Fibroblast of skin of right biceps (primary cell): ENCODE measurements around the gene TRMT10C.
"Not testable (repeated sequence)": the region's sequence is repeated elsewhere in the genome, so short reads cannot be mapped to it uniquely, and the experiment has no call there.

Source experiments
- DNase-seq: peaks from one replicate; pipeline ENCODE4 v3.0.0-alpha.2; 2013

Gene TRMT10C

DNA sequence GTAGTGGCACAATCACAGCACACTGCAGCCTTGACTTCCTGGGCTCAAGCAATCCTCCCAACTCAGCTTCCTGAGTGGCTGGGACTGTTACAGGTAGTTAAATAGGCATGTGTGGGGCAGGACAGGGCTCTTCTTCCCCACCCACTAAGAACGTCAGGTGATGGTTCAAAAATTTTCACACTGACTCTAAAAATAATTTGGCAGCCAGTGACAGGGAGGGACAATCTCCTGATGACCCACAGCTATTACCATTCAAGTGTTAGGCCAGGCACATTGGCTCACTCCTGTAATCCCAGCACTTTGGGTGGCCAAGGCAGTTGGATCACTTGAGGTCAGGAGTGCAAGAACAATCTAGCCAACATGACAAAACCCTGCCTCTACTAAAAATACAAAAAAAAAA is 12.2 kb upstream of the TRMT10C start:
- no peak for DNase-seq

DNA sequence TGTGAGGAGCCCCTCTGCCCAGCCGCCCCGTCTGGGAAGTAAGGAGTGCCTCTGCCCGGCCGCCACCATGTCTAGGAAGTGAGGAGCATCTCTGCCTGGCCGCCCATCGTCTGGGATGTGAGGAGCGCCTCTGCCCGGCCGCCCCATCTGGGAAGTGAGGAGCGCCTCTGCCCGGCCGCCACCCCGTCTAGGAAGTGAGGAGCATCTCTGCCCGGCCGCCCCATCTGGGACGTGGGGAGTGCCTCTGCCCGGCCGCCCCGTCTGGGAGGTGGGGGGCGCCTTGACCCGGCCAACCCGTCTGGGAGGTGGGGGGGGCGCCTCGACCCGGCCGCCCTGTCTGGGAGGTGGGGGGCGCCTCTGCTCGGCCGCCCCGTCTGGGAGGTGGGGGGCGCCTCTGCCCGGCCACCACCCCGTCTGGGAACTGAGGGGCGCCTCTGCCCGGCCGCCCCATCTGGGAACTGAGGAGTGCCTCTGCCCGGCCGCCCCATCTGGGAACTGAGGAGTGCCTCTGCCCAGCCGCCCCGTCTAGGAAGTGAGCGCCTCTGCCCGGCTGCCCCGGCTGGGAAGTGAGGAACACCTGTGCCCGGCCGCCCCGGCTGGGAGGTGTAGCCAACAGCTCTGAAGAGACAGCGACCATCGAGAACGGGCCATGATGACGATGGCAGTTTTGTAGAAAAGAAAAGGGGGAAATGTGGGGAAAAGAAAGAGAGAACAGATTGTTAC is 10.1 kb upstream of the TRMT10C start:
- DNase-seq, result not testable (repeated sequence)

DNA sequence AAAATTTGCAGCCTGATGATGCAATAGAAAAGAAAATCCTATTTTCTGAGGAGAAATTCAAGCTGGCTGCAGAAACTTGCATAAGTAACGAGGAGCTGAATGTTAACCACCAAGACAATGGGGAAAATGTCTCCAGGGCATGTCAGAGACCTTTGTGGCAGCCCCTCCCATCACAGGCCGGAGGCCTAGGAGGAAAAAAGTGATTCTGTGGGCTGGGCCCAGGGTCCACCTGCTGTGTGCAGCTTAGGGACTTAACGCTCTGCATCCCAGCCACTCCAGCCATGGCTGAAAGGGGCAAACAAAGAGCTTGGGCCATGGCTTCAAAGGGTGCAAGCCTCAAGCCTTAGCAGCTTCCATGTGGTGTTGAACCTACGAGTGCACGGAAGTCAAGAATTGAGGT is 8.3 kb upstream of the TRMT10C start:
- DNase-seq, result not testable (repeated sequence)

DNA sequence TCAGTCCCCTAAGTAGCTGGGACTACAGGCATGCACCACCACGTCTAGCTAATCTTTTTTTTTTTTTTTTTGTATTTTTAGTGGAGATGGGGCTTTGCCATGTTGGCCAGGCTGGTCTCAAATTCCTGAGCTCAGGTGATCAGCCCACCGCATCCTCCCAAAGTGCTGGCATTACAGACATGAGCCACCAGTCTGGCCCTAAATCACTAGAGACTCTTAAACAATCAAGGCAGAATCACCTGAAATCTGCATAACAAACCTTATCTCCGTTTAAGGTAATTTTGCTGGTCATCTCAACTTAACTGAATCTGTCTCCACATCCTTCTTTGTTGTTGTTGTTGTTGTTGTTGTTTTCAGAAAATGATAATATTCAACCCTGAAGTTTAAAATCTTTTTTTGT is 5.6 kb upstream of the TRMT10C start:
- DNase-seq, result no peak

DNA sequence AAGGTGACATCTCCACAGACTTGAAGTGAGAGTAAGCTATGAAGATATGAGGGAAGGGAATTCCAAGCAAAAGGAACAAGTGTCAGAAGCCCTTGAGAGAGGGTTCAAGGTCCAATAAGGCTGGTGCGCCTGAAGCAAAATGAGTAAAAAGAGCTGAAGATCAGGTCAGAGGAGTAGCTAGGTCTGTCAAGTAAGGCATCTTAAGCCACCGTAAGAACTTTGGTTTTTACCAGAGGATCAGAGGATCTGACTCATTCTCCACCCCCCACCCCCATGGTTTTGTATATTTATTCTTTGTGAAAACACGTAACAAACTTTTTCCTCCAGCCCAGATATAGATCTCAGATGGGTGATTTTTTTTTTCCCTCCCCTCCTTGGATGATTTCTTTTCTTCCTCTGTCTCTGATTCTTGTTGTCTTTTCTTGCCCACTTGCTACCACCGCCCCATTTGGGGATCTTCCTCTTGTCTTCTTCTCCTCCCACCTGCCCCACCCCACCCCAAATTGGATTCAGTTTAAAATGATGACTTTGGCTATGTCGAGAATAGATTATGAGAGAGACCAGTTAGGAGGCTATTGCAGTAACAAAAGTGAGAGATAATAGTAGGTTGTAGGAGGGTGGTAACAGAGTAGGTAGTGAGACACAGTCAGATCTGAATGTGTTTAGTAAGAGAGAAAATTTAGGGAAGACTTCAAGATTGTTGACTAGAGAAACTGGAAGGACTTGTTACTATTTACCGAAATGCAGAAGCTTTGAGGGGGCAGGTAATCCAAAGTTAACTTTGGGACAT is 6.1 kb downstream of the TRMT10C start:
- peak; percentile 22 for DNase-seq

DNA sequence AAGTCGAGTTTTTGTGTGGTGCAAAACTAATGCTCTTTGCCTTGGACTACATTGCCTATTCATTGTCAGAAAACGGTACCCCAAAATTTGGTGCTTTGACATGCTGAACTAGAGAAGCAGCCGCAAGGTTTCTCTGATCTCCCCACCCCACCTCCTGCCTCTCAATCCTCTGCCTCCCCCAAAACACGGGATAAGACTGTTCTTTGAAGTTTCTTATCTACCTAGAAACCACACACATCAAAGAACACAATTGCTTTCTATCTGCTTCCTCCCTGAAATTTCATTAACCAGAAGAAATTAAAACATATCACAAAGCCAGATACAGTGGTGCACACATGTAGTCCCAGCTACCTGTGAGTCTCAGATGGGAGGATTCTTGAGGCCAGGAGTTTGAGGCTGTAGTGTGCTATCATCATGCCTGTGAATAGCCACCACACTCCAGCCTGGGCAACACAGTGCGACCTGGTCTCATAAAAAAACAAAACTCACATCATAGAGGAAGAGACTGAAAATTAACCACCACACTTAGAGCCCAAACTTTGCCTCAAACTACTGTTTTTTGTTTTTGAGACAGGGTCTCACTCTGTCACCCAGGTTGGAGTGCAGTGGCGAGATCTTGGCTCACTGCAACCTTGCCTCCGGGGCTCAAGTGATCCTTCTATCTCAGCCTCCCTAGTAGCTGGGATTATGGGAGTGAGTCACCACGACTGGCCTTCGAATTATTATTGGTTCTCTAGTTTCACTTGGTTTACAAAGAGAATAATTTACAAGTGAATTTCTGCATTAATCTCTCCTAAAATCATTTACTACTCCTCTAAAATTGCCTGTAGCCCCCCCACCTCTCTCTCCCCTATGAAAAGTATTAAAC is 9.6 kb downstream of the TRMT10C start:
- DNase-seq, result no peak

DNA sequence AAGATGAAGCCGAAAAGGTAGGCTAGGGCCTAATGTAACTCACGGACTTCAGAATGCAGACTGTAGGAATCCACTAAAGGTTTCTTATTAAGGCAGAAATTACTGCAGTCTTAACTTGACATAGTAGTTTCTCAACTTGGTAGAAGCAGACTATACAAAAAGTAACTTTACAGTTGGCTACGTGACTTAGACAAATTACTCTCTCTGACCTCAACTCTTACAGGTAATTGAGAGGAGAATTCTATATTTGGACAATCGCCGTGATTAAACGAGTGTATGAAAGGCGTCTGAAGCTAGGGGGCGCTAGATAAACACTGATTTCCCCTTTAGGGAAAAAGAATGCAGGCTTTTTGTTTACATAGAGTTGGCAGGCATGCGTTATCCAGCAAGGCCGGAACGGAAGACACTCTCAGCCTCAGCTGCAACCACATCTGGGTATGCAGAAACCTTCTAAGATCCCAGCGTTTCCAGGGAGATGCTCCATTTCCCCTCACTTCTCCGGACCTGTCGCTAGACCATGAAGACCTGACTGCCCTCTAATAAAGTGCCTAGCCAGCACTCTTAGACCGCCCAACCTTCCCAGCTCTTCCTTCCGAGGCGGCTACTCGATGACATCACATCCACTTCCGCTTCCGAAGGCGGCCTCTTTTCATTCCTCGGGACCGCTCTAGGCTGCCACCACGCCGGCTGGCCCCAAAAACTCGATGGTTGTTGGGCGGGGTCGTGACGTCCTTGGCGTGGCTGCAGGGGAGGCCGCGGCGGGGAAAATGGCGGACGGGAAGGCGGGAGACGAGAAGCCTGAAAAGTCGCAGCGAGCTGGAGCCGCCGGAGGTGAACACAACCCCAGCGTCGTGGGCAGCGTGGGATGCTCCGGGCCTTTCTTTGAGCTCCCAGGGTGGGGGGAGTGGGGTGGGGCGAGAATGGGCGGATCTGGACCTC is 12.1 kb downstream of the TRMT10C start, which contains the start of gene PCNP:
Gene PCNP, plus strand, starts transcription at position 732 of the 939 bp plus-strand sequence. Its CDS starts 36 bp downstream, at position 768.
- peak; percentile 99 for DNase-seq

DNA sequence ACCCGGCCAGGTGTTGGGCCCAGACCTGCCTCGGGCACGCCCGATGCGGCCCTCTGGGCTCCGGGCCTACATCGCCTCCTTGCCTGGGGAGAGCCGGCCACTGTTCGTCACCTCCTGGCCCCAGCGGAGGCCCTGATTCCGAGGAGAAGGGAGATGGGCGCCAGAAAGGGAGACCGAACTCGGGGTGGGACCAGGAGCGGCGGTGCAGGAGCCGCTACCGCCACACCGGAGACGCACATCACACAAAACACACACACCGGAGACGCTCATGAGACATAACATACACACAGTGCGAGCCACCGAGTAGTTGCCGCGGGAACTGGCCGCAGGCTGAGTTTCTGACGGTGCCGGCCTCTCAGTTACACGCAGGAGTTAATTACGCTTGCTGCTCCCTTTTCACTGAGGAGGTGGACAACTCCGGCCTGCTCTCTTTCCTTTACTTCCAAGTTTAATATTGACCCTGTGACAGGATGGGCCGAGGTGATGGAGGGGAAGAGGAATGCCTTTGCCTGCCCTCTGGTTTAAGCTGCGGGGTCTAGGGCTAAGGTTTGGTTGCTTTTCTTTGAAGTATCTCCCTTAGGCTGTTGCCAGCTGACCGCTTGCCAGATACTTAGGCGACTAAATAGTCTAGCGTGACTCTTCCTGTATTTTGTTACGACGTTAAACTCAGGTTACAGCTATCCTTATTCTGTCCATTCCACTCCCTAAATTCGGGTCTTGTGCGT is 12.9 kb downstream of the TRMT10C start:
- DNase-seq, result peak; percentile 60

DNA sequence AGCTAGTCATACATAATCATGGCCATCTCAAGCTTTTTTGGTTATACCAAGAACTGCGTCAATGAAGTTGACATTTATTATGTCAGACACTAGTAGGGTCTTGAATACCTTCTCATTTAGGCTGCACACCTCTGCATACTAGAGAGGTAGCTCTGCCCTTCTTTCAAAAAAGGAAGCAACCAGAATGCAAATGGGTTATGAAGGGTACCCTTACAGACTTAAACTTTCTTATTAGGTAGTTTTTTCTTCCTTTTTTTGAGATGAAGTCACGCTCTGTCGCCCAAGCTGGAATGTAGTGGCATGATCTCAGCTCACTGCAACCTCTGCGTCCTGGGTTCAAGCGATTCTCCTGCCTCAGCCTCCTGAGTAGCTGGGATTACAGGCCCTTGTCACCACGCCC is 15.6 kb downstream of the TRMT10C start:
- no peak for DNase-seq

DNA sequence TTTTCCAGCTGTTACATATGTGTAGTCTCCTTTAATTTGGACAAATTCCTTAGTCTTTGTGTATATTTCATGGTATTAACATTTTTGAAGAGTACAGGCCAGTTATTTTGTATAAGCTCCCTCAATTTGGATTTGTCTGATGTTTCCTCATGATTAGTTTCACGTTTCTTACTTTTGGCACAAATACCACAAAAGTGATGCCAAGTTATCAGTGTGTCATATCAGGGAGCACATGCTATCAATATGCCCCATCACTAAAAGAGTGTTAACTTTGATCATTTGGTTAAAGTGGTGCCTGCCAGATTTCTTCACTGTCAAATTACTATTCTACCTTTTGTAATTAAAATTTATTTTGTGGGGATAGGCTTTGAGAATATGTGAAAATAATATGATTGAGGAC is 26.9 kb downstream of the TRMT10C start:
- DNase-seq, result no peak

DNA sequence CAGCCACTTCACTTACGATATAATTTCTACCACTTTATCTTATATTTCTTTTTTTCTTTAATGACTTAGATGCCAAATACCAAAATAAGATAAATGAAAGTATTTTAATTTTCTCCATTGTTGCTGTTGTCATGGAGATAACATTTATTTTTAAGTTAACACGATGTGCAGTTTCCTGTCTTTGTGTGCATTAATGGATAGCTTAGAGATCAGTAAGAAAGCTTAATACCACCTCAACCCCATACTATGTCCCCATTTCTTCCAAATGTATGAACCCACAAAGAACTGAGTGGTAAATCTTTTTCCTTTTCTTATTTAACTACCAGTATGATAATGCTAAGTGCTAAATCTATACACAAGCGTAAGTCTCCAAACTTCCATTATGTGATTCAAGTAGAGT is 29.4 kb downstream of the TRMT10C start:
- no peak for DNase-seq

DNA sequence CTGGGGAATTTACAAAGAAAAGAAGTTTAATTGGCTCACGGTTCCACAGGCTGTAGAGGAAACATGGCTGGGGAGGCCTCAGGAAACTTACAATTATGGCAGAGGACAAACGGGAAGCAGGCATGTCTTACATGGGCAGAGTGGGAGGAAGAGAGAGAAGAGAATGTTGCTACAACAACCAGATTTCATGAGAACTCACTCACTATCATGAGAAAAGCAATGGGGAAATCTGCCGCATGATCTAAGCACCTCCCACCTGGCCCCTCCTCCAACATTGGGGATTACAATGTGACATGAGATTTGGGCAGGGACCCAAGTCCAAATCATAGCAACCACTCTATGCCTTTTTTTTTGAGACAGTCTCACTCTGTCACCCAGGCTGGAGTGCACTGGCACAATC is 41.1 kb downstream of the TRMT10C start:
- no peak for DNase-seq

DNA sequence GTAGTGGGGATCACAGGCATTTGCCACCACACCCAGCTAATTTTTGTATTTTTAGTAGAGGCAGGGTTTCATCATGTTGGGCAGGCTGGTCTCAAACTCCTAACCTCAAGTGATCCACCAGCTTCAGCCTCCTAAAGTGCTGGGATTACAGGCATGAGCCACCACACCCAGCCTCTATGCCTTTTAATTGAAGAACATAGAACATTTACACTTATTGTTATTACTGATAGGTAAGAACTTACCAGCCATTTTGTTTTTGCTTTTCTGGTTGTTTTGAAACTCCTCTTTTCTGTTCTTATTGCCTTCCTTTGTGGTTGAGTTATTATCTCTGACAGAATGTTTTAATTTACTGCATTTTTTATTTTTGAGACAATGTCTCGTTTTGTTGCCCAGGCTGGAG is 41.5 kb downstream of the TRMT10C start:
- no peak for DNase-seq

DNA sequence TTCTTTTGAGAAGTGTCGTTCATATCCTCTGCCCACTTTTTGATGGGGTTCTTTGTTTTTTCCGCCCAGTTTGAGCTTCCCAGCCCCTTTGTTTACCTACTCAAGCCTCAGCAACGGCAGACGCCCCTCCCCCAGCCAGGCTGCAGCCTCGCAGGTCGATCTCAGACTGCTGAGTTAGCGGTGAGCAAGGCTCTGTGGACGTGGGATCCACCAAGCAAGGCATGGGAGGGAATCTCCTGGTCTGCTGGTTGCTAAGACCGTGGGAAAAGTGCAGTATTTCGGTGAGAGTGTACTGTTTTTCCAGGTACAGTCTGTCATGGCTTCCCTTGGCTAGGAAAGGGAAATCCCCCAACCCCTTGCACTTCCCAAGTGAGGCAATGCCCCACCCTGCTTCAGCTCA is 43.7 kb downstream of the TRMT10C start:
- DNase-seq, result not testable (repeated sequence)

DNA sequence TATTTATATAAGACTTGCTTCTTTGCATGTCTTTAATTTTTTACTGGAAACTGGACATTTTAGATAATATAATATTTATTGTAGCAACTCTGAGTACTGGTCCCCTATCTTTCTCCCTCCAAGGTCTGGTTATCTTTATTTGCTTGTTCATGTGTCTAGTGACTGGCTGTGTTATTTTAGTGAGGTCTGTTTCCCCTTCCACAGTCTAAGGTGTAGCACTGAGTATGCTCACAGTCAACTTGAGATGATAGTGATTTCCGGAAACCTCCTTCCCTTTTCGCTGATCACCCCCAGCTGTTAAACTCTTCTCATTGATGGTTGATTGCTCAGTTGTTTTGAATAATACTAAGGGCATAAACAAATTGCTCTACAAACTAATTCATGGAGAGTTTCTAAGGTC is 49.4 kb downstream of the TRMT10C start:
- DNase-seq, result no peak

DNA sequence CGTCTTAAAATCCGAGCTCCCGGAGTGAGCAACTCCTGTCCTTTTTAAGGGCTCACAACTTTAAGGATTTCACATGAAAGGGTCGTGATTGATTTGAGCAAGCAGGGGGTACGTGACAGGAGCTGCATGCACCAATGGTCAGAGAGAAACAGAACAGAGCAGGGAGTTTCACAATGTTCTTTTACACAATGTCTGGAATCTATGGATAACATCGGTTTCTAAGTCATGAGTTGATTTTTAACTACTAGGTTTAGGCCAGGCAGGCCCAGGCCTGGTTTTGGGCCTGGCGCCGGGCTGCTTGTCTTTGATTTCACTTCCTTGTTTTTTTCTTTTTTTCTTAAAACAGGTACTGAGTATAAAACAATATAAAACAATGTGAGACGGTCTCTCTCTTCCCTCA is 51.3 kb downstream of the TRMT10C start:
- DNase-seq, result not testable (repeated sequence)

DNA sequence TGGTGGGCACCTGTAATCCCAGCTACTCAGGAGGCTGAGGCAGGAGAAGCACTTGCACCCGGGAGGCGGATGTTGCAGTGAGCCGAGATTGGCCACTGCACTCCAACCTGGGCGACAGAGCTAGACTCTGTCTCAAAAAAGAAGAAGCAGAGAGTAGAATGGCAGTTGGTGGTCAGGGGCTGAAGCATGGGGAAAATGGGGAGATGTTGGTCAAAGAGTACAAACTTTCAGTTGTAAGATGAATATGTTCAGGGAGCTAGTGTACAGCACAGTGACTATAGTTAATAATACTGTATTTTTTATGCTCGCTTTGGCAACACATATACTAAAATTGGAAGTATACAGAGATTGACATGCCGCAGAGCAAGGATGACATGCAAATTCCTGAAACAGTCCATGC is 53.9 kb downstream of the TRMT10C start:
- no peak for DNase-seq
